ENCODE measurements around the gene C1orf50. TPM values are rescaled to one million over a fixed set of nuclear protein-coding genes. Genes with fewer than 3 reads are reported as not detected.

C1orf50 gene
- total and polyA plus RNA-seq, 8 donors: 1.6 to 3.5 (median 2.6) TPM

GRCh38 chr1:42730002-42730401, 37.0 kb upstream of the C1orf50 start:
- 88 to 89% methylated on average over 3 of the region's 3 CpGs for WGBS, 2 donors
- FAIRE-seq: no peak
- Histone ChIP-seq H3K4me3 (no peak overlapping the region), H3K9me3 (no peaks in the 10 kb centered on the region), H3K4me1 (no peaks in the 10 kb centered on the region), H3K27ac (no peak overlapping the region), H3K36me3 (no peaks in the 10 kb centered on the region), H3K27me3 (no peaks in the 10 kb centered on the region)
- no peak for ATAC-seq
- no peak for DNase-seq
- intact Hi-C loops (cut with DNase I): no loop called here
- TF ChIP-seq CTCF (IDR thresholded peaks at IDR 0.05): no peak

- WGBS, 2 donors: 58 to 60% methylated on average over 4 of the region's 4 CpGs
- ATAC-seq (no peak), DNase-seq (no peak), FAIRE-seq (no peak)
- H3K36me3 ChIP-seq: no peaks in the 10 kb centered on the region
- H3K4me1 ChIP-seq: no peaks in the 10 kb centered on the region
- intact Hi-C loops (cut with DNase I): no loop called here
- no peaks in the 10 kb centered on the region for H3K27me3 ChIP-seq
- no peak overlapping the region for H3K4me3 ChIP-seq
- no peaks in the 10 kb centered on the region for H3K9me3 ChIP-seq
- no peak overlapping the region for H3K27ac ChIP-seq
- TF ChIP-seq CTCF (IDR thresholded peaks at IDR 0.05): no peak
These were observed 36.1 kb upstream of the C1orf50 start for GRCh38 chr1:42730988-42731387.

GRCh38 chr1:42731585-42731984, 35.5 kb upstream of the C1orf50 start:
- FAIRE-seq (no peak), DNase-seq (no peak), ATAC-seq (no peak)
- Histone ChIP-seq H3K4me3 (no peak overlapping the region), H3K36me3 (no peaks in the 10 kb centered on the region), H3K9me3 (no peaks in the 10 kb centered on the region), H3K4me1 (no peaks in the 10 kb centered on the region), H3K27me3 (no peaks in the 10 kb centered on the region), H3K27ac (no peak overlapping the region)
- TF ChIP-seq CTCF (IDR thresholded peaks at IDR 0.05): no peak
- intact Hi-C loops (cut with DNase I): no loop called here
- WGBS, 2 donors: 67 to 74% methylated on average over 3 of the region's 3 CpGs

GRCh38 chr1:42732126-42732680, 34.8 kb upstream of the C1orf50 start:
- no peak for TF ChIP-seq CTCF (IDR thresholded peaks at IDR 0.05)
- Histone ChIP-seq H3K27ac (no peak overlapping the region), H3K36me3 (no peaks in the 10 kb centered on the region), H3K27me3 (no peaks in the 10 kb centered on the region), H3K4me3 (no peak overlapping the region), H3K4me1 (no peaks in the 10 kb centered on the region), H3K9me3 (no peaks in the 10 kb centered on the region)
- FAIRE-seq (no peak), DNase-seq (no peak), ATAC-seq (no peak)
- 79 to 82% methylated on average over 10 of the region's 10 CpGs for WGBS, 2 donors
- intact Hi-C loops (cut with DNase I): no loop called here

GRCh38 chr1:42733415-42734200, 33.4 kb upstream of the C1orf50 start:
- WGBS, 2 donors: 74 to 81% methylated on average over 12 of the region's 12 CpGs
- intact Hi-C loops (cut with DNase I): no loop called here
- Histone ChIP-seq H3K4me1 (no peaks in the 10 kb centered on the region), H3K9me3 (no peaks in the 10 kb centered on the region), H3K36me3 (no peaks in the 10 kb centered on the region), H3K4me3 (no peak overlapping the region), H3K27me3 (no peaks in the 10 kb centered on the region), H3K27ac (no peak overlapping the region)
- no peak for ATAC-seq
- no peak for DNase-seq
- no peak for TF ChIP-seq CTCF (IDR thresholded peaks at IDR 0.05)
- FAIRE-seq: no peak

Measured in pancreas (tissue), 10 donors.